GM18867 (cell line): ENCODE measurements around the gene KISS1R.

Experiments used
- ATAC-seq: cut with Tn5 transposase; IDR thresholded peaks from one replicate; pipeline ENCODE4 v1.9.1; 2021; ENCODE audit warnings: mild to moderate bottlenecking, moderate library complexity; ENCODE audit not compliant: unreplicated experiment

The KISS1R gene

DNA sequence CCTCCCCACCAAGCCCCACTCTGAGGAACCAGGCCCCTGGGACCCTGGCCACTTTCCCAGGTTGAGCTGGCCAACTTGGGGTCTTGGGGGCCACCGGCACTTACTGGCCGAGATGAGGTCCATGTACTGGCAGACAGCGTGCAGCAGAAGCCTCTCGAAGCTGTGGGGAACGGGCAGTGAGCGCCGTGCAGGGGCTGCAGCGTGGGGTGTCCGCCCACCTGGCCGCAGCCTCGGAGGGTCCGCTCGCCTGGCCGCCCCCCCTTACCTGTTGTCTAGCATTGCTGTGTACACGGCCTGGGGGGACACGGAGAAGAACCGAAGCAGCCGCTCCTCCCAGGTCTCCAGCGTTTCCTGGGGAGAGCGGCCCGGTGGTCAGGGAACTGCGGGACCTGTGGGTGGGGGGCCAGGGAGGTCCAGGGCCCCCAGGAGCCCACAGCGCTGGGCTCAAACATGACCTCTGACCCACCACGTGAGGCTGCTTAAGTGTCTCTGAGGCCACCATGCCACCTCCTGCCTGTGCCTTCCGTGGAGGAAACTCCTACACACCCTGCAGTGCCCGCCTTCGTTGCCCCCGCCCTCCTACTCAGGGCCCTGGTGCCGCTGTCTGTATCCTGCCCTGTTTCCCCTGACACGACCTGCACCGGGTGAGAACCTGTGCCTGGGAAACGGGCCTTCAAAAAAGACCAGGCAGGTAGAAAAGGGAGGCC is 17.6 kb upstream of the KISS1R start:
- no peak for ATAC-seq

DNA sequence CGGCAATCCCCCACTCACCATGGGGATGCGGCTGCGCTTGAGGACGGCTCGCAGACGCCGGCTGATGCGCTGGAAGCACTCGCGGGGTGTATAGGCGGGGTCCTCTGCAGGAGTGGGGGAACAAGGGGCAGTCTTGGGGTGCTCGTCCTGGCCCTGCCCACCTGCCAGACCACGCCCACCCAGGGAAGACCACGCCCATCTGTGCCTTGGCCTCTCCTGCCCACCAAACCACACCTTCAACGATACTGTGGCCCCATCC is 17.2 kb upstream of the KISS1R start:
- ATAC-seq = no peak

DNA sequence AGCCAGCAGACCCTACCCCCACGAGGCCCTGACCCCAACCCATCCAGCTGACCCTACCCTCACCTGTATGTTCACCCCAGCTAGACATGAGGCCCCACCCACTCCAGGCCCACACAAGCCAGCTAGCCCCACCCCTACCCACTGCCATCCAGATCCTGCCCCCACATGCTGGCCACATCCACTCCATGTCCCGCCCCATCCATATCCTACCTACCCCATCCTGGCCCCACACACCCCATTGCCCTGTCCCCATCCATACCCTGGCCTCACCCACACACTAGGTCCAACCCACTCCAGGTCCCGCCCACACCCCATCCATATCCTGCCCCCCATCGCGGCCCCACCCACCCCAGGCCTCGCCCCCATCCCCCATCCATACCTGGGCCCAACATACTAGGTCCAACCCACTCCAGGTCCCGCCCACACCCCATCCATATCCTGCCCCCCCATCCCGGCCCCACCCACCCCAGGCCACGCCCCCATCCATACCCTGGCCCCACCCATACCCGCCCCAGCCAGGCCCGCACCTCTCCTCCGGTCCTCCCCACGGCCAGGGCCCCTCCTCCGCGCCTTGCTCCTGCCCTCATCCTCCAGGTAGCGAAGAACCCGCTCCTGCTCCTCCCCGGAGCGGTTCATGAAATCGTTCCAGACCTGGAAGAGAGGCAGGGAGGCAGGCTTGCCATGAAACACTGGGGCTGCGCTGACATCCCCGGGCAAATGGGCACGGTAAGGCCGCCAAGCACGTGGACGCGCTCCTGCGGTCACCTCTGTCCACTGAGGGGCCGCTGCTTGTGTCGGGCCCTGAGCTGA is 16.6 kb upstream of the KISS1R start:
- ATAC-seq = no peak

DNA sequence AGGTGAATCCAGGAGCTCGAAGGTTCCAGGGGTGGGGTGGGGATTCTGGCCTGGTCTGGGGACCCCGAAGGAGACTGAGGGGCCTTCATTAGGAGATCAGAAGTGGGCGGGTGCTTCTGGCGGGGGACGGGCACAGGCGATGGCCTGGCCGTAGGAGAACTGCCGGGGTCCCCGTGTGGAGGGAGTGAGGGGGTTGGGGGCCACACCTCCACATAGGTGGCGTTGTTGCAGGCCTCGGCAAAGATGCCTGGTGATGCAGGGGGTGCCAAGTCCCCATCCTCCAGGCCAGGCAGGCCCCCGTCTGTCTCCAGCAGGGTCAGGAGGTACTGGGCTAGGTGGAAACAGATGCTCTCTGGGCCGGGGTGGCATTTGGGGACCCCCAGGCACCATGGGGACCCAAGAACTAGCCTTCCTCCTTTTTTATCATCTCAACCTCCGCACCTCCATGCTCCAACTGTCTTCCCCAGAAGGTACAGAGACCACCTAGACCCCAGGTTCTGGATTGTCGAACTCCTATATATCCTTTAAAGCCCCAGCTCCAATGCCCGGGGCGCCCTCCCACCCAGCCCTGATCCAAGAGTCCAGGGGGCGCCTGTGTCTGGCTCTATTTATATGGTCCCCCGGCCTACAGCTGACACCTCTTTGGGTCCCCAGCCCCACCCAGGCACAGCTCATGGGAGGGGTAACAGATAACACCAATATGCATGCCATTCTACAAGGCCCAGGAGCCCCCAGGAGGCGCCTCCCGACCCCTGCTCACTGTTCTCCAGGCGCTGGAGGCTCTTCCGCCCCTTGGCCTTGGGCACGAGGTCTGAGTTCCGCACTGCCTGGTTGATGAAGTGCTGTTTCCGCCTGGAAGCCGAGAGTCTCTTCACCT is 15.7 kb upstream of the KISS1R start:
- no peak for ATAC-seq

DNA sequence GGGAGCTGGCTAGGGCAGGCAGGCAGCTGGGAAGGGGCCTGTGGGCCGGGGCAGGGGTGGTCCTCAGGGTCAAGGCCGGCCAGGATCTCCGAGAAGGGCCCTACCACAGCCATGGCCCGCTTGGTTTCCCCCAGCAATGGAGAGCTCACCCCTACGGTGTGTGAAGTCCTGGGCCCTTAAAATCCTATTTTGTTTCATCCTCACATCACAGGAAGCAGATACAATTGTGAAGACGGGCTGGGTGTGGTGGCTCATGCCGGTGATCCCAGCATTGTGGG is 15.1 kb upstream of the KISS1R start:
- no peak for ATAC-seq

DNA sequence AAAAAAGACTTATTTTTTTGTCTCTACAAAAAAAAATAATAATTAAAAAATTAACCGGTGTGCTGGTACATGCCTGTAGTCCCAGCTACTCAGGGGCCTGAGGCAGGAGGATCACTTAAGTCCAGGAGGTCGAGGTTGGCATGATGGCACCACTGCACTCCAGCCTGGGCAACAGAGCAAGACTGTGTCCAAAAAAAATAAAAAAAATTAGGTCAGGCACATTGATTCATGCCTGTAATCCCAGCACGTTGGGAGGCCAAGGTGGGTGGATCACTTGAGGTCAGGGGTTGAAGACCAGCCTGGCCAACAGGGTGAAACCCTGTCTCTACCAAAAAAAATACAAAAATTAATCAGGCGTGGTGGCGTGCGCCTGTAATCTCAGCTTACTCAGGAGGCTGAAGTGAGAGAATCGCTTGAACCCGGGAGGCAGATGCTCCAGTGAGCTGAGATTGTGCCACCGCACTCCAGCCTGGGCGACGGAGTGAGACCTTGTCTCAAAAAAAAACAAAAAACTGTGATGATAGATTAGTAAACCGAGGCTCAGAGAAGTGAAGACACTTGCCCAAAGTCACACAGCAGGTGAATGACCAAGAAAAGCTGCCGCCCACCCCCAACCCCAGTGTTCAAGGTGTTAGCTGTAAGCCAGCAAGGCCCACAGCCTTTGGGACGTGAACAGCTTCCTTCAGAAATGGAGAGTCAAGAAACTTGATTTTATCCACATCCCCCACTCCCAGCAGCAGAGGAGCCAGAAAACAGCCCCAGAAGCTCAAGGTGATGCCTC is 14.5 kb upstream of the KISS1R start:
- ATAC-seq = no peak

DNA sequence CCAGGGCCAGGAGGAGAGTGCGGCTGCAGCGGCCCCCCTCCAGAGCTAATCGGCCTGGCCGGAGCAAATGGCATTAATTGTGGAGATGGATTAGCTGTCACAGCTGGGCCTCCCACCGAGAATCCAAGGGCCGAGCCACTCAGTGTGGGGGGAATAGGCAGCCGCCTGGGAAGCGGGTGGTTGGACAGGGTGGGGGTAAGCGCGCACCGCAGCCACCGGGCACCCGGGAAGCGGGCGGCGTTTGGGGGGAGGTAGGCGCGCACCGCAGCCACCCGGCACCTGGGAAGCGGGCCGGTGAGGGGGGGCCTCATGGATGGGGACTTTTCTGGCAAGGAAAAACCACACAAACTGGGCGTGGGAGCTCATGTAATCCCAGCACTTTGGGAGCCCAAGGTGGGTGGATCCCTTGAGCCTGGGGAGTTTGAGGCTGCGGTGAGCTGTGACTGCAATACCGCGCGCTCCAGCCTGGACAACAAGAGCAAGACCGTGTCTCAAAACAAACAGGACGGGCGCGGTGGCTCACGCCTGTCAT is 13.8 kb upstream of the KISS1R start:
- ATAC-seq = no peak

DNA sequence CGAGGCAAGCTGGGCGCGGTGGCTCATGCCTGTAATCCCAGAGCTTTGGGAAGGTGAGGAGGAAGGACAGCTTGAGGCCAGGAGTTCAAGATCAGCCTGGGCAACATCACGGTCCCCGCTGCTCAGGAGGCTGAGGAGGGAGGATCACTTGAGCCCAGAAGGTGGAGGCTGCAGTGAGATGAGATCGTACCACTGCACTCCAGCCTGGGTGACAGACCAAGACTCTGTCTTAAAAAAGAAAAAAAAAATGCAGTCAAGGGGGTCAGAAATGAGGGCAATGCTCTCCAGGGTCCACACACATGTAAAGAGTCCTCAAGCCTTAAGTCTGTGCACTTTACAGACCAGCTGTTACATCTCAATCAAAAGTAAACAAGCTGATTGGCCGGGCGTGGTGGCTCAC is 12.6 kb upstream of the KISS1R start:
- no peak for ATAC-seq

DNA sequence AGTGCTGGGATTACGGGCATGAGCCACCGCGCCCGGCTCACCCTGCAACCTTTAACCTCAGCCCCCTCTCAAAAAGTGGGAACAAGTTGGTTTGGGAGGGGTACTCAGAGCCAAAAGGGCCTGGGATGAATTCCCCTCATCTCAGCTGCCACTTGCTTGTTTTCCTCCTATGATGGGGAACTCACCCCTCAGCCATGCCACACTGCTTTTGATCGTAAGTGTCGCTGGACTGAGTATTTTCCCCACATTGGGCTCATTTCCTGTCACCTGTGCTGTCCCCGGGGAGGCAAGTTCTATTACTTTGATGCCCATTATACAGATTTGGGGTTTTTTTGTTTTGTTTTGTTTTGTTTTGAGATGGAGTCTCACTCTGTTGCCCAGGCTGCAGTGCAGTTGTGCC is 10.7 kb upstream of the KISS1R start:
- no peak for ATAC-seq

DNA sequence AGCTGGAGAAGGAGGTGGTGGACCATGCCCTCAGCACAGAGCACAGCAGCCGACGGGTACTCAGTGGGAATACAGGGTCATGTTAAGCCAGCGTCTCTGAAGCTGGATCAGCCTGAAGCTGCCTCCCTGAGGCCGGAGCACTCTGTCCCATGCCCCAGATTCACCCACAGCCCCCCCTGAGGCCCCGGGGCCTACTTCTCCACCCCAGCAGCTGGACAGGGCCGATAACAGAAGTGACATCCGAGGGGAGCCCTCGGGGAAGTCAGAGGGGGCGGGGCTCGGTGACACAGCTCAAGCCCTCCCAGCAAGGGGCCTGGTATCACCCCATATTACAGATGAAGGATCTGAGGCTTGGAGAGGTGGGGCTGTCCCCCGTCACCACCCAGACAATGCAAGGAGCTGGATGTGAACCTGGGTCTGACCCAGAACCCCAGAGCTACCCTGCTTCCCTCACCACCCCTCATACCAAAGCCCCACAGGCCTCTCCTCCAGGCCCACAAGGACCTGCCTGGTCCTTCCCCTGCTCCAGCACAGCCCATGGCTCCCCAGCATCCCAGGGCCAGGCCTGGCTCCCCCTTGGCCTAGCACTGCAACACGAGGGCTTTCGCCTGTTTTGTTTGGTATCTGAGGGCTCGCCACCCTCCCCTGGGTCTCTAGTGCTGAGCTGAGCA is 9.8 kb upstream of the KISS1R start:
- no peak for ATAC-seq

DNA sequence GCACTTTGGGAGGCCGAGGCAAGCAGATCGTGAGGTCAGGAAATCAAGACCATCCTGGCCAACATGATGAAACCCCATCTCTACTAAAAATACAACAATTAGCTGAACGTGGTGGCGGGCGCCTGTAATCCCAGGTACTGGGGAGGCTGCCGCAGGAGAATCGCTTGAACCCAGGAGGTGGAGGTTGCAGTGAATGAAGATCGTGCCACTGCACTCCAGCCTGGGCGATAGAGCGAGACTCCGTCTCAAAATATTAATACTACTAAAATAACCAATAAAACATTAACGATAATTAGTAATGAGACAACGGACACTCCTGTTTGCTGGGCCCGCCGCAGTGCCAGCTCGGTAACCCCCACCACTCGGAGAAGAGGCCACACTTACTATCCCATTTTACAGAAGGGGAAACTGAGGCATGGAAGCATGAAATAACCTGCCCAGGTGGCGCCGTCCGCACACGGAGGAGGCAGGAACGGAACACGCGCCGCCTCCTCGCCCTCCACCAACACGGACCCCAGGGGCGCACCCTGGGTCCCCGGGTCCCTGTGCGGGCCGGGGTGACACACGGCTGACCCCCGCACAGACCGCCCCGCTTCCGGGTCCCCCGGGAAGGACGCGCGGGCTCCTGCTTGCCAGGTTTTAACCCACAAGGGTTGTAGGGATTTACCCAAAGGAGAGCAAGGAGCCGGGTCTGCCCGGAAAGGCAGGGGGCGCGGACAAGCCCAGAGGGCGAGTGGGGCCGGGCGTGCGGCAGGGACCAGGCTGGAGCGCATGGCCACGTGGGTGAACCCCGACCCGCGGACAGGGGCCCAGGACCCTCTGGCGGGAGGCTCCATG is 5.7 kb upstream of the KISS1R start:
- ATAC-seq = no peak

DNA sequence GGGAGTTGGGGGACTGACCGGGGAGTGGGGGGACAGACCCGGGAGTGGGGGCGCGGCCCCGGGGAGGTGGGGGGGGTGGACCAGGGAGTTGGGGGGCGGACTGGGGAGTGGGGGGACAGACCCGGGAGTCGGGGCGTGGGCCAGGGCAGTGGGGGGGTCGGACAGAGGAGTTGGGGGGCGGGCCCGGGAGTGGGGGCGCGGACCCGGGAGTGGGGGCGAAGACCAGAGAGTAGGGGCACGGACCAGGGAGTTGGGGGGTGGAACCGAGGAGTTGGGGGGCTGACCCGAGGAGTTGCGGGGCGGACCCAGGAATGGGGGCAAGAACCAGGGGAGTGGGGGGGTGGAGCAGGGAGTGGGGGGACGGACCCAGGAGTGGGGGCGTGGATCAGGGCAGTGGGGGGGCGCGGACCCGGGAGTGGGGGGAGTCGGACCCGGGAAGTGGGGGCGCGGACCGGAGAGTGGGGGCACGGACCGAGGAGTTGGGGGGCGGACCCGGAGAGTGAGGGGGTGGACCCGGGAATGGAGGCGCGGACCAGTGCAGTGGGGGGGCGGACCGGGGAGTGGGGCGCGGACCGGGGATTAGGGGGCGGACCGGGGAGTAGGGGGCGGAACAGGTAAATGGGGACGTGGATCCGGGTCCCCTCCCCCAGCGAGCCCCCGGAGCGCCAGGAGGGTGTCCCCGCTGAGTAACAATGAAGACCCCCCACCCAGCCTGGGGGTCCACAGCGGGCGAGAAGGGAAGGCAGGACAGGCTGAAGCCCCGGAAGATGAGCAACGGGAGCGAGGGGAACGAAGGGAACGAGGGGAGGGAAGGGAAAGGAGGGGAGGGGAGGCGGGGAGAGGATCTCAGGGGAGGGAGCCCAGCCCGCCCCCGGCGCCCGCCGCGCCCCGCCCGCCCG is 4.7 kb upstream of the KISS1R start:
- no peak for ATAC-seq

DNA sequence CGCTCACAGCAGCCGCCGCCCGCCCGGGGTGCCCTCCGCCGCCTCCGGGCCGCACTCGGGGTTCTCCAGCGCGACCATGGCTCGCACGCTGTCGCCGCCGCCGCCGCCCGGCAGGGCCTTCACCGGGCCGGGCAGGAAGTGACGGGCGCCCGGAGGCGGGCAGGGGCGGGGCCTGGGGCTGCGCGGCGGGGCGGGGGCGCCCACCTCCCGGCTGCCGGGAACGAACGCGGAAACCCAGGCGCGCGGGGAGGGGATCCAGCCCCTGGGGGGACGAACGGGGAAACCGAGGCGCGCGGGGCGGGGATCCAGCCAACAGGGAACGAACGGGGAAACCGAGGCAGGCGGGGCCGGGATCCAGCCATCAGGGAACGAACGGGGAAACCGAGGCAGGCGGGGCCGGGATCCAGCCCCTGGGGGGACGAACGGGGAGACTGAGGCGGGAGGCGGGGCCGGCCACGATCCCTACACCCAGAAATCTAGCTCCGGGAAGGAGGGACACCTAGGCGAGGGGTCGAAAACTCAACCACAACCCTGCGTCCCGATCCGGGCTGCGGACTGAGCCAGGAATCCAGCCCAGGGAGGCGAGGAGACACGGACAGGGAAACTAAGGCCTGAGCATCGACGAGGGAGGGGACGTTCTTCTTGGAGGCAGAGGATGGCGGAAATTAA is 3.9 kb upstream of the KISS1R start, which contains the start of gene R3HDM4:
Gene R3HDM4, minus strand, starts transcription at position 140 of the 669 bp plus-strand sequence. Its CDS starts 62 bp downstream, at position 78.
- peak; percentile 51 for ATAC-seq

DNA sequence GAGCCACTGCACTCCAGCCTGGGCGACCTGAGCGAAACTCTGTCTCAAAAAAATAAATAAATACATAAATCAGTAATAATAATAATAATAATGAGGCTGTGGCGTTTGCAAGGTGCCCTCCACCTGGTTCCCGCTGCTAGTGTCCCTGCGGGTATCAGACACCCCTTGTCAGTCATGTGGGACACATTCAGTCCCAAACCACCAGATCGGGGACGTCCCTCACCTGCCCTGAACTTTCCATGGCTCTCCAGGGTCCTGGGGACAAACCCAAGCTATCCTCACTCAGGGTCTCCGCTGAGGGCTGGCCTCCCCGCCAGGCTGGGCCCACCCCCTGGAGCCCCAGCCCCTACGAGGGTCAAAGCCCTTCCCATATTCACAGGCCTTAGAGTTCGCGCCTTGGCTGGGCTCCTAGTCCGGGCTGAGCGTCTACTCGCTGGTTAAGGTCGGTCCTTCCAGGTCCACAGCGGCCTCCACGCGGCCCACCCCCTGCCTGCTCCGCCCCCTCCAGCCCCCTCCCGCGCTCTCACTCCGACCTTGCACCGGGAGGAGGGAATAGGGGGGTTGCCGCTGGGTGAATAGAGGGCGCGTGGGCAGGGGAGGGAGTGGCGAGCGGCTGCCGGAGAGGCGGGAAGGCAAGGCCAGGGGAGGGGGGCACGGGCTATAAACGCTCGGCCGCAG is 349 bp upstream of the KISS1R start:
- ATAC-seq = no peak

DNA sequence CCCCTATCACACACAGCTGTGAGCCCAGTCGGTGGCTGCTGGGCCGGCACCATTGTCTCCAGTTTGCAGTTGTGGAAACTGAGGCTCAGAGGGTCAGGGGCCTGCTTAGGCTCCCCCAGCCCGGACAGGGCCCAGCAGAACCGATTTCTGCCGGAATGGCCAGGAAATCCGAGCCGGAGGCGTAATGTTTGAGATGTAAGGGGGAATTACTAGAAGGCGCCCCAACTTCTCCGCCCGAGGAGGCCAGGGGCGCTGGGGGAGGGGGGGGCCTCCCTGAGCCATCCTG is 962 bp downstream of the KISS1R start:
- no peak for ATAC-seq

DNA sequence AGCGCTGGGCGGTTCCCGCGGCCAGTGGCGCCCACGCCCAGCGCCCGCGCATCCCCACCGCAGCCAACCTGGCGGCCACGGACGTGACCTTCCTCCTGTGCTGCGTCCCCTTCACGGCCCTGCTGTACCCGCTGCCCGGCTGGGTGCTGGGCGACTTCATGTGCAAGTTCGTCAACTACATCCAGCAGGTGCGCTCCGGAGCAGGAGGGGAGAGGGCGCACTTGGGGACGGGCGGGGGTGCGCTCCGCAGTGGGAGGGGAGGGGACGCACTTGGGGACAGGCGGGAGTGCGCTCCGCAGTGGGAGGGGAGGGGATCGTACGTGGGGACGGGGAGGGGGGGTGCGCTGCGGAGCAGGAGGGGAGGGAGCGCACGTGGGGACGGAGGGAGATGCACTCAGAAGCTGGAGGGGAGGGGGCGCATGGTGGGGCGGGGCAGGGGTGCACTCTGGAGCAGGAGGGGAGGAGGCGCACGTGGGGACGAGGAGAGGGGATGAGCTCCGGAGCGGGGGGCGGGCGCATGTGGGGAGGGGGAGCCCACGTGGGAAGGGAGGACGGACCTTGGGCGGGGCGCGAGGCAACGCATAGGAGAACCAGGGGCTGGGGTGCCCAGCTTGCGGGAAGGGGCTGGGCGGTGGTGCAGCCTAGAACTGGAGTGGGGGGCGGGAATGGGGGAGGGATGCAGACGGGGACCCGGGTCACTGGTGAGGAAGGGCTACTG is 1.5 kb downstream of the KISS1R start:
- ATAC-seq = no peak
